Middle frontal gyrus (tissue), 1 donor: ENCODE measurements around the gene RPS6KA5.
"Not testable (repeated sequence)": the region's sequence is repeated elsewhere in the genome, so short reads cannot be mapped to it uniquely, and the experiment has no call there.

ENCODE experiments used
- DNase-seq: peaks from one replicate; pipeline ENCODE4 v3.0.0-alpha.2; 2015; ENCODE audit warnings: low spot score; ENCODE audit errors: extremely low spot score

The RPS6KA5 gene

GRCh38 chr14:90838531-90838930 is 221.9 kb downstream of the RPS6KA5 start:
- DNase-seq, result not testable (repeated sequence)

DNA sequence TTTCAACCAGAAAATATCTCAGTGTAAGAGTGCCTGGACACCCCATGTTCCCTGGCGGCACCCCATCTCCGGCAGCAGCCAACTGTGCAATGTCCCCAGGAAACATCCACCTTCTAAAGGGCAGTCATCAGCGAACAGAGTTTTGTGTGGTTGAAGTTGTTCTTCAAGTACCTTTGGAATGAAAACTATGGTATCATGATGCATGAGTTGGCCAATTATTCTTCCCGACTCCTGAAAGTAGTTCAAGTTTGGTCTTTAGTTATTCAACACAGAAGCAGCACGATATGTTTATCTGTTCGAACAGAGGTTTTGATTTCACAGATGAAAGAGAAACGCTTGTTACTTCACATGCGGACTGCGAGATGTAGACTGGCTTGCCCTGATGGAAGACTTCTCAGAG is 223.1 kb downstream of the RPS6KA5 start:
- DNase-seq, result no peak

DNA sequence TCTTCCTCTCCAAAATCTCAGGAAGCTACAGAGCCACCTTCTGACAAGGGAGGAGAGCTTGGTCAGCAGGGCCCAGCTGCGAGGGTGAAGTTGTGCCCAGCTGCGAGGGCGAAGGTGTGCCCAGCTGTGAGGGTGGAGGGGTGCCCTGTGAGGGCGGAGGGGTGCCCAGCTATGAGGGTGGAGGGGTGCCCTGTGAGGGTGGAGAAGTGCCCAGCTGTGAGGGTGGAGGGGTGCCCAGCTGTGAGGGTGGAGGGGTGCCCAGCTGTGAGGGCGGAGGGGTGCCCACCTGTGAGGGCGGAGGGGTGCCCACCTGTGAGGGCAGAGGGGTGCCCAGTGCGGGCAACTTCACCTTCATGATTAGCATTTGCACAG is 223.8 kb downstream of the RPS6KA5 start:
- DNase-seq, result no peak

- no peak for DNase-seq
Observed at GRCh38 chr14:90831821-90832220, 228.6 kb downstream of the RPS6KA5 start.

- no peak for DNase-seq
Observed at GRCh38 chr14:90830931-90831701, 229.3 kb downstream of the RPS6KA5 start.

- no peak for DNase-seq
Observed at GRCh38 chr14:90829677-90830076, 230.8 kb downstream of the RPS6KA5 start.

GRCh38 chr14:90828642-90829487 is 231.6 kb downstream of the RPS6KA5 start:
- DNase-seq, result no peak

GRCh38 chr14:90827919-90828610 is 232.4 kb downstream of the RPS6KA5 start:
- peak; percentile 91 for DNase-seq

DNA sequence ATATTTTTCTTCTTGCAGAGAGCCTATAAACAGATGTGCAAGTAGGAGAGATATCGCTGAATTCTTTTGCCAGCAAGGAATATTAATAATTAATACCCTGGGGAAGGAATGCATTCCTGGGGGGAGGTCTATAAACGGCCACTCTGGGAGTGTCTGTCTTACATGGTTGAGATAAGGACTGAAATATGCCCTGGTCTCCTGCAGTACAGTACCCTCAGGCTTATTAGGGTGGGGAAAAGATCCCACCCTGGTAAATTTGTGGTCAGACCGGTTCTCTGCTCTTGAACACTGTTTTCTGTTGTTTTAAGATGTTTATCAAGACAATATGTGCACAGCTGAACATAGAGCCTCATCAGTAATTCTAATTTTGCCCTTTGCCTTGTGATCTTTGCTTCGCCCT is 236.9 kb downstream of the RPS6KA5 start:
- DNase-seq, result not testable (repeated sequence)

DNA sequence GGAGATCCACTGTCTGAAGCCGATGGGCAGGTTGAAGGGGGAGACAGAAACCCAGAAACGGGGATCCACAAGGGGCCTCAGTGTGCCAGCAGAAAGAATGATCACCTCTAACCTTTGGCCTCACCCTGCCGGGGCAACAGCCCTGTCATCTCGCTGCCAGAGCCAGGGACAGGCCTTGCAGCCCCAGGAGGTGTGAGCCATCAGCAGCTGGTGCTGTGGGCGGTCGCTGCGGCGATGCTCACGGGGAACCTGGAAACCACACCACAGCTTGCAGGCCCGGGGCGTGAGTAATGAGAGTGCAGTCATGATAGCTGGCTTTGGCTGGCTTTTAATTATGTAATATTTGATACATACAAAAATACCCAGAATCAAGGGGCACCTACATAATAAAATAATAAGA is 239.5 kb downstream of the RPS6KA5 start:
- DNase-seq, result no peak

- DNase-seq, result no peak
Observed at GRCh38 chr14:90819734-90820393, 240.6 kb downstream of the RPS6KA5 start.

DNA sequence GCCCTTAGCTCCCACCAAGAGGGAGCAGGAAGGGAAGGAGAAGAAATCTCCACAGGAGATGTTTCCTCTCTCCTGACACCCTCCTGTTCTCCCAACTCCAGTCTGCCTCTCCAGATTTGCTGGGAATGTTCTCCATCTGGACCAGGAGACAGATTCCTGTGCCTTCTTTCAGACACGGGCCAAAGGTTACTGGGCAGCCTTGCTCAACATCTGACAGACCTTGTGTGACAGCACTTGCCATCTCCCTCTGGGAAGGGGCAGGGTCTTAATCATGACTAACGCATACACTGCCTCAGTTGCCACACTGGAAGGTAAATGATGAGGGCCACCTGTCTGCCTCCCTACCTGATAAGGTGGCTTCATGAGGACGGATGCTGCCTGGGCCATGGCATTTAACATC is 241.7 kb downstream of the RPS6KA5 start:
- DNase-seq, result no peak

DNA sequence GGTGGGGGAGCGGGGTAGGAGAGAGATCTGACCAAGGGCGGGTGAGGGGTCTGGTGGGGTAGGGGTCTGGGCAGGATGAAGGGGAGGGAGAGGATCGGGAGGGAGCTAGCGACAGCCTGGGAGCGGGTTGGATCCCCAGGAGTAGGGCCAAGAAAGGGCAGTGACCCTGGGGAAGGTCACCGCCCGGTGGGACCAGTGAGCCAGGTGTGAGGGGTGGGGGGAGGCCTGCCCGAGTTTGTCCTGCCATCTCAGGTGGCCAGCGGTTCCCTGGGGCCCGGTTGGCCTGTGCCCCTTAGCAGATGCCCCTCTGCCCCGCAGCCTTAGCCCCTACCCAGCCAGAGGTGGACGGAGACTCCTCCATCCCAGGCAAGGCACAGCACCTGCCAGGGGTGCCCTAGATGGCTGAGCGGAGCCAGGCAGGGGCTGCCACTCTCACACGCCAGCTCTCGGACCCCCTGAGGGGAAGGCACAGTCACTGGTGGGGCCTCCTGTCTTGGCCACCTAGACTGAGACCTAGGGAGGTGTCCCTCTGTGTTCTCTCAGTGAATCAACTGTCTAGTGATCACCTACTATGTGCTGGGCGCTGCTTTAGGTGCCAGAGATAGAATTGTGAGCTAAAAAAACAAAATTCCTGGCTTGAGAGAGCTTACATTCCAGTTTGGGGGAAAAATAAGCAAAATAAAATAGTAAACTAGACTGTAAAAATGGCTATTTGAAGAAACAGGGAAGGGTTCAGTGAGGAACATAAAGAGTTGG is 243.6 kb downstream of the RPS6KA5 start:
- DNase-seq, result no peak

GRCh38 chr14:90815822-90816662 is 244.4 kb downstream of the RPS6KA5 start, which contains the start of gene TTC7B:
TSS of gene TTC7B (minus strand) at chr14:90816430. CDS start at chr14:90816295, 135 bp downstream.
- no peak for DNase-seq

GRCh38 chr14:90815572-90815821 is 244.9 kb downstream of the RPS6KA5 start:
- DNase-seq, result no peak

- DNase-seq, result no peak
Observed at GRCh38 chr14:90814806-90815571, 245.5 kb downstream of the RPS6KA5 start.

DNA sequence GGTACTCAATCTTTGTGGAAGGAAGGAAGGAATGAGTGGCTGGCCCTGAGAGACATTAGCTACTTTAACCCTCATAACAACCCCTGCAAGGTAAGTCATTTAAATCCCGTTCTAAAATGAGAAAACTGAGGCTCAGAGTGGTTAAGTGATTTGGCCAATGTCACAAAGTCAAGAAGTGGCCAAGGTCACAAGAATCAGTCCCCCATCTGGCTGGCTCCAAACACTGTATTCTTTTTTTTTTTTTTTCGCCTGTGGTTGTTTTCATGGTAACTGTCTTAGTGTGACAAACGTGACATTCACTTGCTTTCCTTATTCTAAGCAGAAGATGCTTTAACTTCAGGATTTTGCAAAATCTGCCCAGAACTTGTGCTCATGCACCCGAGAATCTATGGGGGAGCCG is 247.0 kb downstream of the RPS6KA5 start:
- no peak for DNase-seq

DNA sequence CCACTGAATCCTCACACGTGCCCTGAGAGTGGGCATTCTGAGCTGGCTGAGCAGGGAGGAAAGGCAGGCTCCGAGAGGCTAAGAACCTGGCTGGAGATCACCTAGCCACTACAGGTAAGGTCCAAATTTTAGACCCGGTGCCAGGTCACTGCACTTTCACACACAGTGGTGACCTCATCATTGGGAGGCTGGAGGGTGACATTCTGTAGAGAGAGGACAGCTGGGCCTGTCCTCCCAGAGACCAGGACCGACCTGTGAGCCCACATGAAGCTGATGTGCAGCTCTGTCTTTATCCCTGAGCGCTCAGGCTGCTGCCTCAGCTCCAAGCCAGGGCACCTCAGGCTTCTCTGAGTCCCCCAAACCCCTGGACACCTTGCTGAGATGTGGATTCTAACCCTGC is 248.3 kb downstream of the RPS6KA5 start:
- DNase-seq, result no peak

DNA sequence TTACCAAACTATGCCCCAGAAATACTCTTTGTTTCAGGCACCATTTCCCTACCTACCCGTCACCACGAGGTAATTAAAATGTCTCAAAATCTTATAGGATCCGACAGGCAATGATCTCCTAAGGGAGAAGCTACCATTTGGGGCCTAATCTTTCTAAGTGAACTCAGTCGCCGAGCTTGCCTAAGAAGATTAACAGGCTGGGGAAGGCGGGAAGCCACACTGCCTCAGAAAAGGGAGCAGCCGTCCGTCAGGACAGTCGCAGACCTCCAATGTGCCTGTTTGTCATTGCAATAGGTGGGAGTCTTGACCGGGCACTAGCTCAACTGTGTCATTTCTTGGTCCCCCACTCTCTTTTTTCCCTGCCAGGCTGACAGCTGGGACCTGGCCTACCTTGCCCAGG is 248.8 kb downstream of the RPS6KA5 start:
- DNase-seq, result no peak
